Panc1 (cell line): ENCODE results near the gene SOX18. TPM values are rescaled to one million over a fixed set of nuclear protein-coding genes. Genes with fewer than 3 reads are reported as not detected.

ENCODE experiments used
- ATAC-seq: fragments of 200-7000 bp; cut with Tn5 transposase; 2 replicates; pipeline ENCODE4 v1.9.1; 2020; ENCODE audit warnings: mild to moderate bottlenecking, moderate library complexity
- BruUV-seq: library from RNA; stranded (reverse); fragments of 400-500 nt; replicated peaks from 2 replicates; lab custom pipeline; 2021; lab: Mats Ljungman, UMichigan
- CTCF ChIA-PET: fragments of 300-600 bp; sonication (Branson Sonifier 250); formaldehyde crosslinking; loops from one replicate; lab custom pipeline; 2022; ENCODE audit warnings: antibody characterized with exemption; lab: Charles Lee
- POLR2A ChIA-PET: fragments of 300-600 bp; sonication (Branson Sonifier 250); formaldehyde crosslinking; loops from one replicate; lab custom pipeline; 2022; ENCODE audit warnings: antibody characterized with exemption; lab: Charles Lee
- DNase-seq: peaks from one replicate; pipeline ENCODE4 v3.0.0-alpha.2; 2010; ENCODE audit warnings: low read depth, low spot score
- H3K27ac ChIP-seq: 2 replicates; pipeline ENCODE4 v1.5.1; 2011; ENCODE audit warnings: mild to moderate bottlenecking, low read length, inconsistent platforms
- H3K27me3 ChIP-seq: fragments of 200-500 bp; sonication (Bioruptor generic); 2 replicates; pipeline ENCODE4 v1.6.0; 2014; ENCODE audit warnings: low read length, inconsistent platforms; ENCODE audit not compliant: control insufficient read depth, insufficient read depth
- H3K36me3 ChIP-seq: fragments of 200-500 bp; sonication (Bioruptor generic); 2 replicates; pipeline ENCODE4 v1.5.1; 2014; ENCODE audit warnings: inconsistent platforms, mild to moderate bottlenecking, low read length, moderate library complexity; ENCODE audit not compliant: control insufficient read depth, insufficient read depth
- H3K4me1 ChIP-seq: 2 replicates; pipeline ENCODE4 v1.5.1; 2011; ENCODE audit warnings: inconsistent platforms, mild to moderate bottlenecking, low read length, moderate library complexity; ENCODE audit not compliant: control insufficient read depth, insufficient read depth
- H3K4me3 ChIP-seq, 2 experiments: 2 replicates each; pipeline ENCODE4 v1.5.1; 2011 to 2012; ENCODE audit warnings: low read depth in 2 of 2, low read length in 2 of 2, mild to moderate bottlenecking in 2 of 2, inconsistent platforms in 1 of 2, moderate library complexity in 1 of 2
- H3K9me3 ChIP-seq: fragments of 200-500 bp; sonication (Bioruptor generic); 2 replicates; pipeline ENCODE4 v1.5.1; 2014; ENCODE audit warnings: low read depth, mild to moderate bottlenecking, inconsistent platforms, low read length, moderate library complexity; ENCODE audit not compliant: control insufficient read depth, insufficient read depth
- POLR2AphosphoS5 ChIP-seq: IDR thresholded peaks from 2 replicates; pipeline ENCODE4 v1.6.1; 2012; ENCODE audit warnings: mild to moderate bottlenecking, low read depth, low read length, moderate library complexity
- SIN3A ChIP-seq: IDR thresholded peaks from 2 replicates; pipeline ENCODE4 v1.6.1; 2012; ENCODE audit warnings: low read depth, mild to moderate bottlenecking, low read length, moderate library complexity, borderline replicate concordance; ENCODE audit not compliant: insufficient read depth
- TCF7L2 ChIP-seq: IDR thresholded peaks from 2 replicates; pipeline ENCODE4 v1.6.1; 2011; ENCODE audit warnings: mild to moderate bottlenecking, low read depth, low read length, inconsistent platforms
- in situ Hi-C: cut with HindIII; loops from 2 replicates; pipeline ENCODE4 v1.10.0; 2016; ENCODE audit warnings: low sequenced_read_pairs, low pct_unique_long_range_greater_than_20kb
- intact Hi-C: fragments of 100-400 bp; cut with micrococcal nuclease; formaldehyde crosslinking; loops from one replicate; pipeline ENCODE4 v1.10.0; 2022; ENCODE audit not compliant: unreplicated experiment
- total RNA-seq: library from RNA; stranded (reverse); gene quantifications from one replicate; pipeline ENCODE4 v1.2.1, GENCODE V29; 2021; ENCODE audit not compliant: unreplicated experiment
- TF ChIP-seq, protein P1 (sequence below): fragments of 450-650 bp; IDR thresholded peaks from 2 replicates; pipeline ENCODE4 v1.5.1; 2017; ENCODE audit warnings: mild to moderate bottlenecking
- TF ChIP-seq, protein P2 (sequence below), 2 experiments: IDR thresholded peaks; 2 replicates each; pipeline ENCODE4 v1.6.1; 2011 to 2012; ENCODE audit warnings: low read depth in 2 of 2, control low read depth in 1 of 2, low read length in 1 of 2, mild to moderate bottlenecking in 1 of 2, moderate library complexity in 1 of 2; ENCODE audit not compliant: insufficient read depth in 1 of 2

The SOX18 gene
- total RNA-seq, 1 experiment from 2014 or later, result 18.7 TPM

DNA sequence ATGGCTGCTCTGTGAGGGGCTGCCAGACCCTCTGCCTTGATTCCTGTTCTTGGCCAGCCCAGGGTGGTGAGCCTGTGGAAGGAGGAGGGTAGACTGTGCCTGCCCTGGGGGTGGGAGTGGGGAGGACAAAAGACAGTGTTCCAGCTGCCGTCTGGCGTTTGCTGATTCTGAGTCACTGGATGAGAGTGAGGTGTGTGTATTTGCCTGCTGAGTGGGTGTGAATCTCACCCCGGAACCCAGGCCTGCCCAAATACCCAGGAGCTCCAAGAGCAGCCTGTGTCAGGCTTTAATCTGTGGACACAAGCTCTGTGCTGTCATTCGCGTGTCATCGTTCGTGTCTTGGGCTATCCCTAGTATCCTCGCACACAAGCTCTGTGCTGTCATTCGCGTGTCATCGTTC lies 37.4 kb upstream of the SOX18 start:
- intact Hi-C loops (no loop called here), in situ Hi-C loops (no loop called here)
- no peak for DNase-seq
- H3K4me3 ChIP-seq, result no peak overlapping the region
- no peaks in the 10 kb centered on the region for H3K36me3 ChIP-seq
- ChIA-PET CTCF (interaction anchor here (1.1 kb wide), 1 partner anchor 16 kb away, joined by 3 read pairs; no protein-coding TSS in a partner anchor), POLR2A (no interaction called here)
- H3K27ac ChIP-seq, result no peak overlapping the region
- H3K4me1 ChIP-seq, result peaks cover 5% of the 10 kb centered on the region
- H3K9me3 ChIP-seq, result no peaks in the 10 kb centered on the region
- no peak for TF ChIP-seq SIN3A
- no peak for TF ChIP-seq POLR2AphosphoS5
- TF ChIP-seq TCF7L2, result no peak
- no peaks in the 10 kb centered on the region for H3K27me3 ChIP-seq
- no TSS peak for BruUV-seq
- ATAC-seq, result no peak

DNA sequence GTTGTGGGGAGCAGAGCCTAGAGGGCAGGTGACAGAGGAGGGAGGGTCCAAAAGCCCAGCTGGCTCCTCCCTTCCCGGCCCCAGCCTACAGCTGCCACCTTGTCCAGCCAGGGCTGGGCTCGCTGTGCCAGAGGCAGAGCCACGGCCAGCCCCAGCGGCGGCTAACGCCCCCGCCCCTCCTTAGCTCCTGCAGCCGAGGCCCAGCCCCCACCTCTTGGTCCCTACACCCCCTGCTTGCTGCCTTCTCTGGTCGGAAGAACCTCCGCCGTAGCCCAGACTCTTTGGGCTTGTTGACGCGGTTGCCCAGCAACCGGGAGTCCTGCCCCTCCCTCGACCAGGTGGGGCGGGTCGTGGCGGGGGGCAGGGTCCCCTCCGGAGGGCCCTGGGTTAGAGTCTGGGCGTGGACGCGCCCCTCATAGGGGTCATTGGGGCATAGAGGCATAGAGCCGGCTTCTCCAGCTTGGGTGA lies 35.3 kb upstream of the SOX18 start:
- CTCF ChIA-PET, result interaction anchor here (0.7 to 1.9 kb wide), 2 partner anchors 22 to 35 kb away, joined by 3 to 6 read pairs; no protein-coding TSS in a partner anchor
- H3K9me3 ChIP-seq, result no peaks in the 10 kb centered on the region
- no peaks in the 10 kb centered on the region for H3K36me3 ChIP-seq
- no TSS peak for BruUV-seq
- TF ChIP-seq, protein P1, sequence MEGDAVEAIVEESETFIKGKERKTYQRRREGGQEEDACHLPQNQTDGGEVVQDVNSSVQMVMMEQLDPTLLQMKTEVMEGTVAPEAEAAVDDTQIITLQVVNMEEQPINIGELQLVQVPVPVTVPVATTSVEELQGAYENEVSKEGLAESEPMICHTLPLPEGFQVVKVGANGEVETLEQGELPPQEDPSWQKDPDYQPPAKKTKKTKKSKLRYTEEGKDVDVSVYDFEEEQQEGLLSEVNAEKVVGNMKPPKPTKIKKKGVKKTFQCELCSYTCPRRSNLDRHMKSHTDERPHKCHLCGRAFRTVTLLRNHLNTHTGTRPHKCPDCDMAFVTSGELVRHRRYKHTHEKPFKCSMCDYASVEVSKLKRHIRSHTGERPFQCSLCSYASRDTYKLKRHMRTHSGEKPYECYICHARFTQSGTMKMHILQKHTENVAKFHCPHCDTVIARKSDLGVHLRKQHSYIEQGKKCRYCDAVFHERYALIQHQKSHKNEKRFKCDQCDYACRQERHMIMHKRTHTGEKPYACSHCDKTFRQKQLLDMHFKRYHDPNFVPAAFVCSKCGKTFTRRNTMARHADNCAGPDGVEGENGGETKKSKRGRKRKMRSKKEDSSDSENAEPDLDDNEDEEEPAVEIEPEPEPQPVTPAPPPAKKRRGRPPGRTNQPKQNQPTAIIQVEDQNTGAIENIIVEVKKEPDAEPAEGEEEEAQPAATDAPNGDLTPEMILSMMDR, result no peak
- TF ChIP-seq TCF7L2 (no peak), POLR2AphosphoS5 (no peak), SIN3A (no peak)
- TF ChIP-seq, protein P2, sequence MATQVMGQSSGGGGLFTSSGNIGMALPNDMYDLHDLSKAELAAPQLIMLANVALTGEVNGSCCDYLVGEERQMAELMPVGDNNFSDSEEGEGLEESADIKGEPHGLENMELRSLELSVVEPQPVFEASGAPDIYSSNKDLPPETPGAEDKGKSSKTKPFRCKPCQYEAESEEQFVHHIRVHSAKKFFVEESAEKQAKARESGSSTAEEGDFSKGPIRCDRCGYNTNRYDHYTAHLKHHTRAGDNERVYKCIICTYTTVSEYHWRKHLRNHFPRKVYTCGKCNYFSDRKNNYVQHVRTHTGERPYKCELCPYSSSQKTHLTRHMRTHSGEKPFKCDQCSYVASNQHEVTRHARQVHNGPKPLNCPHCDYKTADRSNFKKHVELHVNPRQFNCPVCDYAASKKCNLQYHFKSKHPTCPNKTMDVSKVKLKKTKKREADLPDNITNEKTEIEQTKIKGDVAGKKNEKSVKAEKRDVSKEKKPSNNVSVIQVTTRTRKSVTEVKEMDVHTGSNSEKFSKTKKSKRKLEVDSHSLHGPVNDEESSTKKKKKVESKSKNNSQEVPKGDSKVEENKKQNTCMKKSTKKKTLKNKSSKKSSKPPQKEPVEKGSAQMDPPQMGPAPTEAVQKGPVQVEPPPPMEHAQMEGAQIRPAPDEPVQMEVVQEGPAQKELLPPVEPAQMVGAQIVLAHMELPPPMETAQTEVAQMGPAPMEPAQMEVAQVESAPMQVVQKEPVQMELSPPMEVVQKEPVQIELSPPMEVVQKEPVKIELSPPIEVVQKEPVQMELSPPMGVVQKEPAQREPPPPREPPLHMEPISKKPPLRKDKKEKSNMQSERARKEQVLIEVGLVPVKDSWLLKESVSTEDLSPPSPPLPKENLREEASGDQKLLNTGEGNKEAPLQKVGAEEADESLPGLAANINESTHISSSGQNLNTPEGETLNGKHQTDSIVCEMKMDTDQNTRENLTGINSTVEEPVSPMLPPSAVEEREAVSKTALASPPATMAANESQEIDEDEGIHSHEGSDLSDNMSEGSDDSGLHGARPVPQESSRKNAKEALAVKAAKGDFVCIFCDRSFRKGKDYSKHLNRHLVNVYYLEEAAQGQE (IDR thresholded peaks at IDR 0.05; ENCODE audit: insufficient read depth in 1 of 2, low read depth in 2 of 2, low read length in 1 of 2), result no peak
- no peak for ATAC-seq
- in situ Hi-C loops, result no loop called here
- DNase-seq, result no peak
- intact Hi-C loops, result no loop called here
- peaks cover 11% of the 10 kb centered on the region for H3K4me1 ChIP-seq
- no peak overlapping the region for H3K4me3 ChIP-seq
- no peak overlapping the region for H3K27ac ChIP-seq
- H3K27me3 ChIP-seq, result no peaks in the 10 kb centered on the region
- POLR2A ChIA-PET, result no interaction called here
